Suprapubic skin (tissue), 4 donors: Measurements from ENCODE around the gene PADI4.

ENCODE experiments used
- CTCF ChIP-seq, 2 donors: fragments of 200-600 bp in 1 of 2; fragments of 450-650 bp in 1 of 2; sonication (generic) in 1 of 2; IDR thresholded peaks; one replicate each; pipeline ENCODE4 v1.5.1; 2016 to 2019; ENCODE audit warnings: antibody characterized with exemption in 2 of 2, mild to moderate bottlenecking in 1 of 2, moderate library complexity in 1 of 2
- POLR2A ChIP-seq, 2 donors: fragments of 450-650 bp; IDR thresholded peaks; one replicate each; pipeline ENCODE4 v1.6.1; 2017; ENCODE audit warnings: antibody characterized with exemption in 2 of 2, mild to moderate bottlenecking in 2 of 2, moderate library complexity in 2 of 2
- POLR2AphosphoS5 ChIP-seq, 3 donors: sonication (generic); formaldehyde crosslinking; IDR thresholded peaks; one replicate each; pipeline ENCODE4 v1.6.1; 2017; ENCODE audit warnings: antibody characterized with exemption in 3 of 3

- TF ChIP-seq CTCF (IDR thresholded peaks at IDR 0.05) = no peak
- no peak for TF ChIP-seq POLR2A (IDR thresholded peaks at IDR 0.05)
- no peak for TF ChIP-seq POLR2AphosphoS5 (IDR thresholded peaks at IDR 0.05)
These were observed 49.3 kb upstream of the PADI4 start for GRCh38 chr1:17258758-17259130.
